HG03159 (cell line): ENCODE measurements around the gene SNX24.

ENCODE experiments used
- ATAC-seq: cut with Tn5 transposase; IDR thresholded peaks from one replicate; pipeline ENCODE4 v1.9.1; 2021; ENCODE audit warnings: mild to moderate bottlenecking, moderate library complexity; ENCODE audit not compliant: unreplicated experiment

Gene SNX24

GRCh38 chr5:122999947-123000563, 154.6 kb downstream of the SNX24 start:
- ATAC-seq: peak; percentile 94

DNA sequence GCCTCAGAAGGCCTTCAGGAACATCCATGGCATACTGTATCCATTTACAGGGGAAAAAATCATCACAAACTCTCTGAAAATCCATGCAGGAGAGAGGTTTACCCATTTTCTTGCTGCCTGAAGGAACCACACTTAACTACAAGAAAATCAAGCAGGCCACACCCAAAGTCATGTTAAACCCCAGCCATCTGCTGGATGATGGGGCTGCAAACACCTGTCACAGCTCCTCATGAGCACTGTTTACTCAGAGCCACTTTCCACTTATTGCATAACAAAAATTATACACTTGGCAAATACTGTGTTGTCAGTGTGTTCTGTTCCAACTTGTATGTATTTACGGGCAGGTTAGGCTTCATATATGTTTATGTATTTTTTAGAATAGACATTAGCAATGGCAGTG, 155.3 kb downstream of the SNX24 start:
- ATAC-seq: no peak

DNA sequence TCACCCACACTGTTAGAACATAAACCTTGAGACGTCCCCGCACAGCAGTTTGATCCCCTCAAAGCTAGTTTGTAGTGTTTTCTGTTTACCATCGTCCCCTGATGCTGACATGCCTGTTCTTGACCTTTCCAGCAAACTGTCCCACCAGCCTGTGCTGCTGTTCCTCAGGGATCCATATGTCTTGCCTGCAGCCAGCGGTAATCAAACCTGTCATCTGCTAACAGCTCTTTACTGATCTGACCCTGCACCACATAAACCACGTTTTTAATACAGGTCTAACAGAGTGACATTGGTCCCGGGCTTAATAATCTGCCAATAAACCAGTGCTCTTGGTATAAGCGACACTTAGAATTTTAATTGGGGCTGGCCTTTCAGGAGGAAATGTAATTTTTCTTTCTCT, 156.4 kb downstream of the SNX24 start:
- ATAC-seq: no peak

DNA sequence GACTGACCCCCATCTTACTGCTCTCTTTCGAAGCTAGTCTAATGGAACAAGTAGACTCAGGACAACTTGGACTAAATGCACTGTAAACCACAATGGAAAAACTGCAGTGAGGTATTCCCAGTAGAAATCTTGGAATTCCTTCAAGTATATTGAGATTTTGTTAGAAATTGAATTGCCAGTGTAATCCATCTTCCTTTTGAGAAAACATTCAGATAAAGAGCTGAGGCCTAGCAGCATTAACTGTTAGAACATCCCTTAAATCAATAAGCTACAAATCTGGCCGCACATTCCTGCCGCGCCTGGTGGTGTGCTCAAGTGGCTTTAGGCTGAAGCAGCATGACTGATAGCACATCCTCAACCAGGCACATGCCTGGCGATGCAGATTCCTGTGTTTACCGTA, 161.8 kb downstream of the SNX24 start:
- no peak for ATAC-seq

DNA sequence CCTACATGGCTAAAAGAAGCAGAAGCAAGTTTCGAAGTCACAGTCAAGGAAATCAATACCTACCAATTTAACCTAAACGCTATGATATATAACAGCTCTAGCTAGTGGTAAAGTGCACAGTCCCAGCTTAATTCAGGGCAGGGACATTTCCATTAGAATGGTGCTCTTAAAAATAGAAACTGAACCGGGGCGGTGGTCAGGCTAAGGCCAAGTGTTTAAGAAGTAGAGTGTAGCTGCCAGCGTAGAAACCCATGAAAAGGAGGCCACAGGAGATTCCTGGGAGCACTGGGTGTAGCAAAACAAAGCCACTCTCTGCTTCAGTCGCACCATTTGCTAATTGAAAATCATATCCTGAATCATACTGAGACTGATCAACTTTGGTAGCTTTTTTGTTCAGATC, 162.3 kb downstream of the SNX24 start:
- ATAC-seq: no peak

- ATAC-seq: no peak
Measured at GRCh38 chr5:123012321-123012720, 166.9 kb downstream of the SNX24 start.

DNA sequence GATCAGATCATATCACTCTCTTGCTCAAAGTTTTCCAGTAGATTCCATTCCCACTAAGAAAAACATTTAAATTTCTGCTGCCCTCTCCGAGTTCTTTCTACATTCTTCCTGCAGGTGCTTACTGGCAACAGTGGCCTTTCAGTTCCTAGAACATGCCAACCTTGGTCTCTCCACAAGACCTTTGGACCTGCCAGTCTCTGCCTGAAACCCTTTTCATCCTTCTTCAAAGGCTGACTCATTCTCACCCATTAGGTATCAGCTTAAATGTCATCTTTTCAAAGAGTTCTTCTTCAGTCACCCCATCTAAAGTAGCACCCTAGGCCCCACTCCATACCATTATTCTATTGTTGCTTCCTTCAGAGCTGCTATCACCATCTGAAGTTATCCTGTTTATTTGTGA, 169.3 kb downstream of the SNX24 start:
- no peak for ATAC-seq

GRCh38 chr5:123028222-123028621, 182.8 kb downstream of the SNX24 start:
- no peak for ATAC-seq

GRCh38 chr5:123033157-123033671, 187.8 kb downstream of the SNX24 start:
- no peak for ATAC-seq

GRCh38 chr5:123035360-123035917, 190.0 kb downstream of the SNX24 start:
- ATAC-seq: peak; percentile 36

DNA sequence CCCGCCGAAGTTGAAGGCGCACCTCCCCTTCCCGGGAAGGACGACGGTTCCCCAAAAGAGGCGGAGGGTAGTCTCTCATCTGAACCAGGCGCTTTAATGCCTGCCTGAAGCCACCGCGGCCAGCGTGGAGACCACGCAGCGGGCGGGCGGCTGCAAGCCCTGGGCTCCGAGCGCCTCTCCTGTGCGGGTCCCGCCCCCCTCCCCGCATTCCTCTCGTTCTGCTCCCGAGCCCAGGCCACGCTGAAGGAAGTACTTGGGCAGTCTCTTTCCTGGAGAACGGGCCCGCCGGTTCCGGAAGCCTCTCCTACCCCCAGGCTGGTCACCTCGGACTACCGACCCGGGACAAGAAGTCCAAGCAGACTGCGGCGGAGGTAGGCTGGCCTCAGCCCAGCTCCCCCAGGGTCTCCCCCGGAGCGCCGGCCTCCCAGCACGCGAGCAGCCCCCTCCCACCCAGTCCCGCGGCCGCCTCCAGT, 190.5 kb downstream of the SNX24 start:
- peak; percentile 13 for ATAC-seq

DNA sequence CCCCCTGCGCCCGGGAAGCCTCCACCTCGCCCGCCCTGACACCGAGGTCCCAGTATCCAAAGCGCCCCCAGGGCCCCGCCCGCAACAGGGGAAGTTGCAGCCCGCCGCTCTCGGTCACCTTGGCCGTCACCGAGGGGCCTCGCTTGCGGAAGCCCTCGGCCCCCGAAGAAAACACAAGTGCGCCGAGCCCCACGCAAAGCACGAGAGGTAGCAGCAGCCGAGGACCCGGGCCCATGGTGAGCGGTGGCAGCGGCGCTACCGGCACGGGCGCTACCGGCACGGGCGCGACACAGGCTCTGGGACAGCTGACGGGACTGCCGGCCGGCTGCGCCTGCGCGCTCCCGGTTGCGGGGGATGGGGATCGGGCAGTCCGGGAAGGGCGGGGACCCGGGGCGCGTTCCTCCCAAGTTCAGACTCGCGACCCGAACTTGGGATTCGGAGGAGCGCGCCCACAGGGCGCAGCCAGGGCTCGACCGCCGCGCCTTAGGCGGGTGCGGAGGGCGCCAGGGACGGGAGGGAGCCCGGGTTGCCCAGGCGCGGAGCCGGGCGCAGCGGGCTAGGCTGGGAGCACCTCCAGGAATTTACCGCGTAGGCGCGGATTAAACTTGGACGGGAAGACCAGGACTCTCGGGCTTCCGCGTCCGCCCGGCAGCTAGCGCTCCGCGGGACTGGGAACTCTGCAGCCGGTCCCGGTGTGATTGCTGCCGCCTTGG, 191.1 kb downstream of the SNX24 start, which contains the start of gene PPIC:
Gene PPIC (minus strand): TSS at position 335 of the 713 bp plus-strand sequence. CDS start 100 bp downstream, at position 235.
- peak; percentile 51 for ATAC-seq

DNA sequence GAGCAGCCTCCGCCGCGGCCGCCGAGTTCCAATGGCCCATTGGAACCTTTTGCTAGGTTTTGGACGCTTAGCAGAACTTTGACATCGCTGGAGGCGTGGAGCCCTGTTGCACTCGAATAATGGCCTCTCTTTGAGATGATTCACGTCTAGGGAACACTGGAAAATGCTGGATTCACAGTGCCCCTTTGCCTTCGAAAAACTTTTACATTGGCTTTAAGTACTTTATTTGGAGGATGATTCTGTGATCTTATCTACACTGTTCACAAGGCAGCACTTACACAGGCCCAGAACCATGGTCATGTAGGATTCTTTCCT, 191.6 kb downstream of the SNX24 start:
- ATAC-seq: no peak

GRCh38 chr5:123039673-123040072, 194.3 kb downstream of the SNX24 start:
- no peak for ATAC-seq

GRCh38 chr5:123044926-123045617, 199.7 kb downstream of the SNX24 start:
- no peak for ATAC-seq

DNA sequence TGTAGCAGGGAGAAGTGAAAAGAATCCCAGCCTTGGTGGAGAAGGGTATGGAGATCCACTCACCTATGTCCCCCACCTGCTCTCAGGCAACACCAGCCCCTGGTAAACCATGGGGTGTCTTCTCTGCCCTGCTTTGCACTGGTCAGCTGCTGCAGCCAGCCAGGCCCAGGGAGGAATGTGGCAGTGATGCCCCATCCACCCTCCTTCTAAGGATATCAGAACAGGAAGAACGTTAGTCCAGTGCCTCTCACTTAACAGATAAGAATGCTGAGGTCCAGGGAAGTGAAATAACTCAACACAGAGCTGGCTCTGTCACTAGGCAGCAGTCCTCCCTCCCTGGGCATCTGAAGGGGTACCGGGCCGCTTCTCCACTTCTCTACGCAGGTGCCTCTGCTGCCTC, 200.8 kb downstream of the SNX24 start:
- no peak for ATAC-seq

DNA sequence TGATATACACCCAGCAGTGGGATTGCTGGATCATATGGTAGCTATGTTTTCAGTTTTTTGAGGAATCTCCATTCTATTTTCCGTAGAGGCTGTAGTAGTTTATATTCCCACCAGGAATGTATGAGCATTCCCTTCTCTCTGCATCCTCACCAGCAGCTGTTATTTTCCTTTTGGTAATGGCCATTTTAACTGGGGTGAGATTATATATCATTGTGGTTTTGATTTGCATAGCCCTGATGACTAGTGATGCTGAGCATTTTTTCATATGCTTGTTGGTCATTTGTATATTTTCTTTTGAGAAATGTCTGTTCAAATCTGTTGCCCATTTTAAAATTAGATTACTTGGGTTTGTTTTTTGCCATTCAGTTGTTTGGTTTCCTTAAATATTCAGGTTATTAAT, 202.3 kb downstream of the SNX24 start:
- no peak for ATAC-seq

- no peak for ATAC-seq
Measured at GRCh38 chr5:123051206-123051605, 205.8 kb downstream of the SNX24 start.
